Measurements from ENCODE around the gene SARS2.

DNA sequence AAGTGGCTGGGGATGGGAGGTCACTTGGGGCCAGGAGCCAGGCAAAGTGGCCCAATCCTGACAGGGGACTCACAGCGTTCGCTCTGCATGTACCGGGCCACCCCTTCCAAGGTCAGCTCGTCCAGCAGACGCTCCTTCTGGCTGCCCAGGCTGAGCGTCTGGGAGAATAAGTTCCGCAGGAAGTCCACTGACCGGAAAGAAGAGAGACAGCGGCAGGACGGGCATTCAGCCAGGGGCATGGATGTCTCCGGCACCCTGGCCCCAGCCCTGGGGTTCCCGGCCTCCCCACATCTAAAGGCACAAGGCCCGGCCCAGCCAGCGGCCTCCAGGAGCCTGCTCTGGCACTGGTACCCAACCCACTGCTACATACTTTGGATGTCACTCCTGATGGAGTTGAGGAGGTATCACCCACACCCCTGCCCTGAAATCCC, 37.2 kb downstream of the SARS2 start:
- no peak for TF ChIP-seq CTCF (conservative IDR thresholded peaks at IDR 0.05; ENCODE audit: low read length)
- TF ChIP-seq EZH2phosphoT487 (IDR thresholded peaks at IDR 0.05; ENCODE audit: borderline replicate concordance) = no peak

All from Loucy (cell line).